Ishikawa (cell line): ENCODE results near the gene PIK3CD.

ENCODE experiments used
- CEBPB ChIP-seq: IDR thresholded peaks from 2 replicates; pipeline ENCODE4 v1.6.1; 2012
- CREB1 ChIP-seq: IDR thresholded peaks from 2 replicates; pipeline ENCODE4 v1.6.1; 2012; ENCODE audit warnings: low read depth
- EGR1 ChIP-seq: IDR thresholded peaks from 2 replicates; pipeline ENCODE4 v1.6.1; 2012
- EP300 ChIP-seq: IDR thresholded peaks from 2 replicates; pipeline ENCODE4 v1.6.1; 2012; ENCODE audit warnings: borderline replicate concordance
- FOXM1 ChIP-seq: IDR thresholded peaks from 2 replicates; pipeline ENCODE4 v1.6.1; 2012; ENCODE audit warnings: low read depth, borderline replicate concordance
- NFIC ChIP-seq: IDR thresholded peaks from 2 replicates; pipeline ENCODE4 v1.6.1; 2012
- RAD21 ChIP-seq: IDR thresholded peaks from 2 replicates; pipeline ENCODE4 v1.6.1; 2012; ENCODE audit warnings: low read depth
- REST ChIP-seq: IDR thresholded peaks from 2 replicates; pipeline ENCODE4 v1.6.1; 2012; ENCODE audit warnings: low read depth, mild to moderate bottlenecking
- TAF1 ChIP-seq: IDR thresholded peaks from 2 replicates; pipeline ENCODE4 v1.6.1; 2012; ENCODE audit warnings: low read depth, mild to moderate bottlenecking
- TCF12 ChIP-seq: IDR thresholded peaks from 2 replicates; pipeline ENCODE4 v1.6.1; 2012; ENCODE audit warnings: low read depth
- TEAD4 ChIP-seq: IDR thresholded peaks from 2 replicates; pipeline ENCODE4 v1.6.1; 2012
- YY1 ChIP-seq: IDR thresholded peaks from 2 replicates; pipeline ENCODE4 v1.6.1; 2012; ENCODE audit warnings: low read depth
- ZBTB7A ChIP-seq: IDR thresholded peaks from 2 replicates; pipeline ENCODE4 v1.6.1; 2012; ENCODE audit warnings: low read depth
- TF ChIP-seq, protein P1 (sequence below): IDR thresholded peaks from 2 replicates; pipeline ENCODE4 v1.6.1; 2012
- TF ChIP-seq, protein P2 (sequence below): IDR thresholded peaks from 2 replicates; pipeline ENCODE4 v1.6.1; 2012

Gene PIK3CD

DNA sequence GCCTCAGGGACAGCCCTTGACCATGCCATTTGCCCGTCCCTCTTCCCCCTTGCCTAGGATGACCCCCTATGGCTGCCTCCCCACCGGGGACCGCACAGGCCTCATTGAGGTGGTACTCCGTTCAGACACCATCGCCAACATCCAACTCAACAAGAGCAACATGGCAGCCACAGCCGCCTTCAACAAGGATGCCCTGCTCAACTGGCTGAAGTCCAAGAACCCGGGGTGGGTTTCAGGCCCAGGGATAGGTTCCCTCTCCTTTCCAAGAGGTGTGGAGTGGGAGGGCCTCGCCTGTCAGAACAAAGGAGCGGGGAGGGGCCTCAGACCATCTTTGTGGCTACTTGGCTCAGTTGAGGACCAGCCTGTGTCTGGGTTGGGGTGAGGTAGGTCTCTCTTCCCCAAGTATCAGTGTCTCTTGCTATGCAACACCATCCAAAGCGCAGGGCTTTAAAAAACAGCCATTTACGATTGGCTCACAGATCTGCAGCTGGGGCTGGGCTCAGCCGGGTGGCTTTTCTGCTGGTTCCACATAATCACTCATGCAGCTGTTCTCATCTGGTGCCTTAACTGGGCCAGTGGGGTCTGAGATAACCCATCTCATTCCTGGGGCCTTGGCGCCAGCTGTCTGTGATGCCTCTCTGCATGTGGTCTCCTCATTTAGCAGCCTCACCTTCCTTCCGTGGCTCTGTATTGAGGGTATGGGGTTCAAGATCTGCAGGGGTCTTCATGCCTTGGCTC lies 71.7 kb downstream of the PIK3CD start:
- TF ChIP-seq, protein P1, sequence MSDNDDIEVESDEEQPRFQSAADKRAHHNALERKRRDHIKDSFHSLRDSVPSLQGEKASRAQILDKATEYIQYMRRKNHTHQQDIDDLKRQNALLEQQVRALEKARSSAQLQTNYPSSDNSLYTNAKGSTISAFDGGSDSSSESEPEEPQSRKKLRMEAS: no peak
- no peak for TF ChIP-seq NFIC
- TF ChIP-seq FOXM1: no peak
- TF ChIP-seq REST: no peak
- TF ChIP-seq YY1: no peak
- TF ChIP-seq EGR1: no peak
- no peak for TF ChIP-seq TEAD4
- no peak for TF ChIP-seq CEBPB
- TF ChIP-seq TAF1: no peak
- TF ChIP-seq, protein P2, sequence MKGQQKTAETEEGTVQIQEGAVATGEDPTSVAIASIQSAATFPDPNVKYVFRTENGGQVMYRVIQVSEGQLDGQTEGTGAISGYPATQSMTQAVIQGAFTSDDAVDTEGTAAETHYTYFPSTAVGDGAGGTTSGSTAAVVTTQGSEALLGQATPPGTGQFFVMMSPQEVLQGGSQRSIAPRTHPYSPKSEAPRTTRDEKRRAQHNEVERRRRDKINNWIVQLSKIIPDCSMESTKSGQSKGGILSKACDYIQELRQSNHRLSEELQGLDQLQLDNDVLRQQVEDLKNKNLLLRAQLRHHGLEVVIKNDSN: no peak
- TF ChIP-seq EP300: no peak
- TF ChIP-seq TCF12: no peak
- TF ChIP-seq RAD21: no peak

- TF ChIP-seq NFIC (no peak), FOXM1 (no peak), EGR1 (no peak), TEAD4 (no peak)
- TF ChIP-seq, protein P1: no peak
Observed at GRCh38 chr1:9723926-9724325, 72.4 kb downstream of the PIK3CD start.

- peak; percentile 65 for TF ChIP-seq RAD21
- no peak for TF ChIP-seq NFIC
Observed at GRCh38 chr1:9724706-9725476, 73.4 kb downstream of the PIK3CD start.

- TF ChIP-seq REST (no peak), TEAD4 (no peak), TAF1 (no peak), CREB1 (no peak), RAD21 (no peak), ZBTB7A (no peak), EGR1 (no peak), NFIC (no peak), TCF12 (no peak), CEBPB (no peak), FOXM1 (no peak), EP300 (no peak), YY1 (no peak)
- TF ChIP-seq, protein P2: no peak
- TF ChIP-seq, protein P1: no peak
Observed at GRCh38 chr1:9726406-9726805, 74.9 kb downstream of the PIK3CD start.

DNA sequence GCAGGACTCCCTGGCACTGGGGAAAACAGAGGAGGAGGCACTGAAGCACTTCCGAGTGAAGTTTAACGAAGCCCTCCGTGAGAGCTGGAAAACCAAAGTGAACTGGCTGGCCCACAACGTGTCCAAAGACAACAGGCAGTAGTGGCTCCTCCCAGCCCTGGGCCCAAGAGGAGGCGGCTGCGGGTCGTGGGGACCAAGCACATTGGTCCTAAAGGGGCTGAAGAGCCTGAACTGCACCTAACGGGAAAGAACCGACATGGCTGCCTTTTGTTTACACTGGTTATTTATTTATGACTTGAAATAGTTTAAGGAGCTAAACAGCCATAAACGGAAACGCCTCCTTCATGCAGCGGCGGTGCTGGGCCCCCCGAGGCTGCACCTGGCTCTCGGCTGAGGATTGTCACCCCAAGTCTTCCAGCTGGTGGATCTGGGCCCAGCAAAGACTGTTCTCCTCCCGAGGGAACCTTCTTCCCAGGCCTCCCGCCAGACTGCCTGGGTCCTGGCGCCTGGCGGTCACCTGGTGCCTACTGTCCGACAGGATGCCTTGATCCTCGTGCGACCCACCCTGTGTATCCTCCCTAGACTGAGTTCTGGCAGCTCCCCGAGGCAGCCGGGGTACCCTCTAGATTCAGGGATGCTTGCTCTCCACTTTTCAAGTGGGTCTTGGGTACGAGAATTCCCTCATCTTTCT lies 75.5 kb downstream of the PIK3CD start:
- TF ChIP-seq, protein P1: no peak
- TF ChIP-seq CEBPB: no peak
- TF ChIP-seq ZBTB7A: no peak
- TF ChIP-seq YY1: no peak
- TF ChIP-seq, protein P2: no peak
- TF ChIP-seq EGR1: no peak
- no peak for TF ChIP-seq TEAD4
- no peak for TF ChIP-seq EP300
- no peak for TF ChIP-seq REST
- TF ChIP-seq TCF12: no peak
- TF ChIP-seq NFIC: no peak
- no peak for TF ChIP-seq FOXM1
- TF ChIP-seq CREB1: no peak
- TF ChIP-seq TAF1: no peak
- no peak for TF ChIP-seq RAD21
